OCI-LY1 (cell line): ENCODE results near the gene ROBO1.

Experiments
- H2AFZ ChIP-seq: fragments of 200-600 bp; sonication (generic), shearing (Covaris generic); 2 replicates; pipeline ENCODE4 v1.6.0; 2014; ENCODE audit warnings: antibody characterized with exemption, mild to moderate bottlenecking, low read length
- H3F3A ChIP-seq: fragments of 200-600 bp; sonication (generic), shearing (Covaris generic); 2 replicates; pipeline ENCODE4 v1.6.0; 2014; ENCODE audit warnings: mild to moderate bottlenecking, antibody characterized with exemption, low read length, moderate library complexity; ENCODE audit not compliant: insufficient read depth
- H3K27ac ChIP-seq: fragments of 200-600 bp; sonication (generic); 2 replicates; pipeline ENCODE4 v1.5.1; 2014; ENCODE audit warnings: low read length, mixed run types, mild to moderate bottlenecking, low read depth; ENCODE audit not compliant: poor library complexity, severe bottlenecking
- H3K27me3 ChIP-seq: fragments of 200-600 bp; sonication (generic); 2 replicates; pipeline ENCODE4 v1.6.0; 2014; ENCODE audit warnings: antibody characterized with exemption, mild to moderate bottlenecking, low read length, moderate library complexity; ENCODE audit not compliant: insufficient read depth
- H3K36me3 ChIP-seq: fragments of 200-600 bp; sonication (generic); 2 replicates; pipeline ENCODE4 v1.6.1; 2014; ENCODE audit warnings: mild to moderate bottlenecking, antibody characterized with exemption, low read length, moderate library complexity, mixed read lengths; ENCODE audit not compliant: insufficient read depth
- H3K4me1 ChIP-seq: fragments of 200-600 bp; sonication (generic); 2 replicates; pipeline ENCODE4 v1.5.1; 2014; ENCODE audit warnings: mild to moderate bottlenecking, low read length, moderate library complexity; ENCODE audit not compliant: insufficient read depth, severe bottlenecking
- H3K4me2 ChIP-seq: fragments of 200-600 bp; sonication (generic), shearing (Covaris generic); 2 replicates; pipeline ENCODE4 v1.6.1; 2014; ENCODE audit warnings: low read length
- H3K4me3 ChIP-seq: fragments of 200-600 bp; sonication (generic); 2 replicates; pipeline ENCODE4 v1.5.1; 2014; ENCODE audit warnings: low read length, low read depth, mild to moderate bottlenecking, mixed read lengths; ENCODE audit not compliant: poor library complexity, severe bottlenecking
- H3K79me2 ChIP-seq: fragments of 200-600 bp; shearing (Covaris generic); 2 replicates; pipeline ENCODE4 v1.6.1; 2016; ENCODE audit warnings: mixed run types, low read length, mixed read lengths; ENCODE audit not compliant: insufficient read depth
- H3K9ac ChIP-seq: fragments of 200-600 bp; sonication (generic), shearing (Covaris generic); 2 replicates; pipeline ENCODE4 v1.6.1; 2014; ENCODE audit warnings: mild to moderate bottlenecking, low read length, mixed read lengths
- H3K9me2 ChIP-seq: fragments of 200-600 bp; sonication (generic), shearing (Covaris generic); 2 replicates; pipeline ENCODE4 v1.6.1; 2014; ENCODE audit warnings: low read depth, mild to moderate bottlenecking, low read length, mixed read lengths
- H3K9me3 ChIP-seq: fragments of 200-600 bp; shearing (Covaris generic); 2 replicates; pipeline ENCODE4 v1.6.1; 2014; ENCODE audit warnings: low read length, mixed read lengths
- H4K20me1 ChIP-seq: fragments of 200-600 bp; sonication (generic), shearing (Covaris generic); 2 replicates; pipeline ENCODE4 v1.6.0; 2016; ENCODE audit warnings: mild to moderate bottlenecking, low read length; ENCODE audit not compliant: insufficient read depth
- CTCF ChIP-seq: fragments of 200-600 bp; sonication (generic), shearing (Covaris generic); IDR thresholded peaks from 2 replicates; pipeline ENCODE4 v1.5.1; 2017; ENCODE audit warnings: mild to moderate bottlenecking, antibody characterized with exemption, low read length, moderate library complexity, mixed read lengths
- EZH2 ChIP-seq: fragments of 200-600 bp; sonication (generic), shearing (Covaris generic); IDR thresholded peaks from 2 replicates; pipeline ENCODE4 v1.8.0; 2017; ENCODE audit warnings: borderline replicate concordance, mixed run types, mild to moderate bottlenecking, antibody characterized with exemption, low read length, moderate library complexity, mixed read lengths

The ROBO1 gene

DNA sequence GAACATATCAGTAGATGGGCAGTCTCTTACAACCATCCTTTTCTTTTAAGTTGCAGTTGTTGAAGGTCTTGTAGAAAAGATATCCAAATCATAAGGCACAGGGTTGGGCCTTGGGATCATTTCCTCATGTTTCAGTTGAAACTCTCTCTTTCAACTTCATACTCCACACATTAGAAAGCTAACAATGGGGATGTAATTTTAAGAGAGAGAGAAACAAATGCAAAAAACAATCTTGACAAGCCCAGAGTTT lies 747.9 kb downstream of the ROBO1 start:
- Histone ChIP-seq H3K36me3 (no peaks in the 10 kb centered on the region), H4K20me1 (no peaks in the 10 kb centered on the region), H3K4me2 (no peak overlapping the region), H3K27ac (no peak overlapping the region), H3K9me3 (no peaks in the 10 kb centered on the region), H3K27me3 (no peaks in the 10 kb centered on the region), H3K79me2 (no peaks in the 10 kb centered on the region), H3K9me2 (no peaks in the 10 kb centered on the region), H3K9ac (no peak overlapping the region), H3K4me1 (no peaks in the 10 kb centered on the region), H2AFZ (no peak overlapping the region), H3K4me3 (no peak overlapping the region), H3F3A (no peaks in the 10 kb centered on the region)
- TF ChIP-seq CTCF (no peak), EZH2 (no peak)

- no peak overlapping the region for H3K4me3 ChIP-seq
- no peak overlapping the region for H3K9ac ChIP-seq
Measured at GRCh38 chr3:79019137-79019923, 748.5 kb downstream of the ROBO1 start.

DNA sequence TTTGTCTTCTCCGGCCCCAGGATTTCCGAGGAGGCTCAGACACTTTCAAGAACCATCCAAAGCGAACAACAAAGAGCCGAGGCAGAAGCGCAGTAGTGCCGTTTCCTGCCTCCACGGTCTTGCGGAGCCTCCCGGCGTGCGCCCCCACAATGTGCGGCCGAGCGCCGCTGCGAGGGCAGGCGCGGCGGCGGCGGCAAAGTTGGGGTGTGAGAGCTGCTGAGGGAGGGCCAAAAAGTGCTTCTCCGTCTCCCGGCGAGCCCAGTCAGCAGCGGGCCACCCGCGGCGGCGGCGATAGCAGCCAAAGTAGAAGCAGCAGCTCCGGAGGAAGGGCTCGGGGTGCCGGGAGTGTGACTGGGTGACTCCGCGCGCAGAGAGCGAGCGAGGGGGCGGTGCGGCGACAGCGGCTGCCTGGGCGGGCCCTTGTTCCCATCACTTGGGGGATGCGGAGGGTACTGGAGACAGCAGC lies 749.1 kb downstream of the ROBO1 start:
- Histone ChIP-seq H2AFZ (no peak overlapping the region), H4K20me1 (no peaks in the 10 kb centered on the region), H3K9me2 (no peaks in the 10 kb centered on the region), H3F3A (no peaks in the 10 kb centered on the region), H3K27ac (no peak overlapping the region), H3K36me3 (no peaks in the 10 kb centered on the region), H3K4me3 (no peak overlapping the region), H3K79me2 (no peaks in the 10 kb centered on the region), H3K27me3 (no peaks in the 10 kb centered on the region), H3K4me2 (no peak overlapping the region), H3K4me1 (no peaks in the 10 kb centered on the region), H3K9me3 (no peaks in the 10 kb centered on the region), H3K9ac (no peak overlapping the region)
- TF ChIP-seq EZH2 (no peak), CTCF (no peak)

More at GRCh38 chr3:79019137-79019923, 748.5 kb downstream of the ROBO1 start:
- H3K27me3 ChIP-seq, result no peaks in the 10 kb centered on the region
- TF ChIP-seq CTCF, result no peak
- TF ChIP-seq EZH2, result no peak
- no peaks in the 10 kb centered on the region for H3K9me2 ChIP-seq
- no peaks in the 10 kb centered on the region for H4K20me1 ChIP-seq
- no peaks in the 10 kb centered on the region for H3F3A ChIP-seq
- no peaks in the 10 kb centered on the region for H3K36me3 ChIP-seq
- H3K27ac ChIP-seq, result no peak overlapping the region
- H3K4me1 ChIP-seq, result no peaks in the 10 kb centered on the region
- no peak overlapping the region for H2AFZ ChIP-seq
- H3K4me2 ChIP-seq, result no peak overlapping the region
- H3K9me3 ChIP-seq, result no peaks in the 10 kb centered on the region
- no peaks in the 10 kb centered on the region for H3K79me2 ChIP-seq
